CD8-positive, alpha-beta memory T cell (primary cell): ENCODE measurements around the gene TMEM158. TPM values are rescaled to one million over a fixed set of nuclear protein-coding genes. Genes with fewer than 3 reads are reported as not detected.

Experiments used
- polyA plus RNA-seq: library from polyadenylated mRNA; unstranded; fragments of 300-500 nt; fragmentation: Illumina TruSeq; gene quantifications from one replicate; pipeline ENCODE4 v1.2.3, GENCODE V29; 2021
- total RNA-seq, 2 experiments: library from RNA; stranded (reverse); gene quantifications; one replicate each; pipeline ENCODE4 v1.2.3, GENCODE V29; 2021

TMEM158 gene
- total and polyA plus RNA-seq, 3 experiments from 2014 or later, result 0.11 to 0.13 TPM; not detected in 1

Other genes with a start within 250 kb of the TMEM158 start
- gene CLEC3B, start 200.0 kb downstream of the TMEM158 start, total RNA-seq, result under 1 TPM in 1 of 2 experiments, not detected in 1; 0.24 TPM
- not detected for gene CLEC3B, start 200.0 kb downstream of the TMEM158 start, polyA plus RNA-seq
- under 1 TPM; 0.71 to 0.96 TPM for gene CDCP1, start 79.9 kb downstream of the TMEM158 start, total RNA-seq
- not detected for gene CDCP1, start 79.9 kb downstream of the TMEM158 start, polyA plus RNA-seq
- gene LARS2, start 162.3 kb upstream of the TMEM158 start, total RNA-seq, result 10 to 100 TPM; 45.7 to 47.6 TPM
- 9.3 TPM for gene LARS2, start 162.3 kb upstream of the TMEM158 start, polyA plus RNA-seq